Measurements from ENCODE around the gene SH2D2A.
"Not testable (repeated sequence)": the region's sequence is repeated elsewhere in the genome, so short reads cannot be mapped to it uniquely, and the experiment has no call there.

The SH2D2A gene

DNA sequence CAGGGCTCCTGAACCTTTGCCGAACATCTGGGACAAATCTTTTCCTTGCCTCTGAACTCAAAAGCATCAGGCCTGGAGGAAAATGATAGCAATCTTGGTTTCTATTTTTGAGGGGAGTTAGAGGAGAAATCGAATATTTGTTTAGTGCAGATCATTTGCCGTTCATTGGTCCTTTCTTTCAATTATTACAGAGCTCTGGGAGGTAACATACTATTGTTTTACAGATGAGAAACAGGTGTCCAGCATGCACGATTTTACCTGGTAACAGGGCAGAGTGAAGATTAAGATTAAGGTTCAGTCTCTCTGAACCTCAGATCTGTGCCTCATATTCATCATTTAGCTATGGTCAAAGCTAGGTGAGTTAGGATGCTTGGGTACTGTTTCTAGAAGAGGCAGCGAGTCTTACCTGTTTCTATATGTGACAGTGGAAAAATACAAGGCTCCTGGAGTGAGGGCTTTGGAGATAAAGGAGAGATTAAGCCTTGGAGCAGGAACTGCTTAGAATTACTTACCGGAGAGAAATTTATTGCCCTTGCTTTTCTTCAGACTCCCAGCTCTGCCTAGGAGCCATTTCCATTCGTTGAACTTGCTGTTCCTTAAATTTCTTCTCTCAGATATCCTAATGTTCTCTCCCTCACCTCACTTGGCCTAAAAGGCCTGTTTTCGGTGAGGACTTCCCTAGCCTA lies 47.9 kb downstream of the SH2D2A start:
- no peak for DNase-seq (ENCODE audit: low read depth)

DNA sequence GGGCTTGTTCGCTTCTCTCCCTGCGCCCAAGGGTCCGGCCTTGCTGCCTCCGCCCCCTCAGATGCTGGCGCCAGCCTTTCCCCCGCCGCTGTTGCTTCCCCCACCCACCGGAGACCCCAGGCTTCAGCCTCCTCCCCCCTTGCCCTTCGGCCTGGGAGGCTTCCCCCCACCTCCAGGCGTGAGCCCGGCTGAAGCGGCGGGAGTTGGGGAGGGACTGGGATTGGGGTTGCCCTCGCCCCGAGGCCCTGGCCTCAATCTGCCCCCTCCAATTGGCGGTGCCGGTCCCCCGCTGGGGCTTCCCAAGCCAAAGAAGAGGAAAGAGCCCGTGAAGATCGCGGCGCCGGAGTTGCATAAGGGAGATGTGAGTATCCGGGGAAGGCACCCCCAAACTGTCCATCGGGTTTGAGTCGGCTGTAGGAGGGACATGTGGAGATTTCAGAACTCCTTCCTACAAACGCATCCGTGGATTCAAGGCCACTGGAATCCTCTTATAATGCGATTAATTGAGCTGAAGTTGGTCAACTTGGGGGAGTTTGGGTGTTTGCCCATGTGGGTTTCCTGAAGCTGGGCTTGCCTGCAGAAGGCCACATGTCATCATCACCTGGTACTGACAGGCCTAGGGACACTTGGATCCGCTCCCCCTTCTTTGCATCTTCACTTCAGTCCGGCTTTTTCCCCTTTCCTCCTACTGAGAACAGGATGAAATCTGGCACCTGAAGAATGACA lies 48.6 kb downstream of the SH2D2A start:
- DNase-seq (ENCODE audit: low read depth) = no peak

DNA sequence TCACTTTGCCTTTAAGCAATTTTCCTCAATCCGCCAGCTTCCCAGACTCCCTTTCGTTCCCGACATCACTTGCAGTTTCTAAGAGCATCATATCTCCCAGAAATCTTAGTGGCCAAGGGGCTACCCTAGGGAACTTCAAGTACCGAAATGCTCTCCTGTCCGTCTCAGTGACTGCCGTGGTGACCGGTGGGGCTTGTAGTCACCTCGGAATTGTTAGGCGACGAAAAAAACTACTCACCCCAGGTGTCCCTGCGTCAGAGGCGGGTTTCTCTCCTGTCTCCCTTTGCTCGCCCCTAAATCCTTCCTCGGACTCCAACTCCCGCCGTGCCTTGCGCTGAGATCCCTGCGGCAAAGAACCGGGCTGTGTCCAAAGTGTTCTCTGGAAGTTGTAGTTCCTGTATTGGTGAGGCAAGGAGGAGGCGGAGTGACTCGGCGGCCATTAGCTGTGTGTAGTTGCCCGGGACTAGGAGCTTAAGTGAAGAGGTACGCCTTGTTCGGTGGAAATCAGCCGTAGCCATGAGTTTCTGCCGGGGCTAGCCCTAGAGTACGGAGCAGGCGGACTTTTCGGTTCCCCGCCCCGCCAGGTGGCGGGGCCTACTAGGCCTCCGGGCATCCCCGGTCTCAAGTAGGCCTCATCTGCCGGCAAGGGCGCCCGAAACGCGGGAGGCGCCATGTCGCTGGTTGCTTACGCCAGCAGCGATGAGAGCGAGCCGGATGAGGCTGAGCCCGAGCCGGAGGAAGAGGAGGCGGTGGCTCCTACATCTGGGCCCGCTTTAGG lies 49.4 kb downstream of the SH2D2A start, which contains the start of gene PRCC:
TSS of gene PRCC (plus strand) at position 435 of the 778 bp plus-strand sequence. CDS start at position 672, 237 bp downstream.
- peak; percentile 100 for DNase-seq (ENCODE audit: low read depth)

DNA sequence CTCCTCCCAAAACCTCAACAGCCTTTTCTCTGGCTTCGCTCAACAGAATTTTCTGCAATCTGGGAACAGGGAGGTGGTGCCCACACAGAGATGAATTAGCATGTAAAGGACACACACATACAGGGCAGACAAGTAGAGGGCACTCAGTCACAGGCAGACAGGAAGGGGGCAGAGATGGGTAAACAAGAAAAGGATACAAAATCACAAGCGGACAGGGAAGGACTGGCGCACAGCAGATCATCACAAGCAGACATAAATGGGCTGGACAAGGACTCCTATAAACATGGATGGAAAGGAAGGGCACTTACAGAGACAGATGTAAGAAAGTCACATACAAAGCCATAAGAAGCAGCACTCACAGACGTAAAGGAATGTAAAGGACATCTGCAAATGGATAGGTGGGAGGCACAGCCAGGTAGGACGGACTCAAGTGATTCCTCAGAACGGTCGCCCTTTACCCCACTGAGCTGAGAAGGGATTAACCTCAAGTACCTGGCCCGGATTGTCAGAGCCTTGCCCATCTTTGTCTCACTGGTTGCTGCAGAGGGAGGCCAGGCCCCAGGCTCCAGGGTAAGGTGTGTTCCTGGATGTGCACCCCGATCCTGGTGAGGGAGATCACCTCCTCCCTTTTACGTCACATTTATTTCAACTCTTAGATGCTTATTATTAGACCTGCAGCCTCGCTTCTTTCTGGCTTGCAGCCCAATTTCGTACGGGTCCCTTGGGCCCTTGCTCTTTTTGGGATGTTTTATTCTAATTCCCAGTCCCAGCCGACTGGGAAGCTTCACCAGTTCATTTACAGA lies 50.1 kb downstream of the SH2D2A start:
- no peak for DNase-seq (ENCODE audit: low read depth)

DNA sequence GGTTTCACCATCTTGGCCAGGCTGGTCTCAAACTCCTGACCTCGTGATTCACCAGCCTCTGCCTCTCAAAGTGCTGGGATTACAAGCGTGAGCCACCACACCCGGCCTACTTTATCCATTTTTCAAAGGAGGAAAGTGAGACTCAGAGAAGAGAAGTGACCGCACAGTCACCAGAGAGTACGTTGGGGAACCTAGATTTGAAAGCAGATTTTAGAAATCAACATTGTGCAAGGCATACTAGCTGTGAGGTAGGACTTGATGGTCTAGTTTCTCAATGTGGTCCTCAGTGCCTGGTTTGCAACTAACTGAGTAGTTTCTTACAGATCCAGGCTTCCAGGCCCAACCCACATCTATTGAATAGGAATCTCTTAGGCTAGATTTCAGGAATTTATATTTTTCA lies 51.0 kb downstream of the SH2D2A start:
- no peak for DNase-seq (ENCODE audit: low read depth)

DNA sequence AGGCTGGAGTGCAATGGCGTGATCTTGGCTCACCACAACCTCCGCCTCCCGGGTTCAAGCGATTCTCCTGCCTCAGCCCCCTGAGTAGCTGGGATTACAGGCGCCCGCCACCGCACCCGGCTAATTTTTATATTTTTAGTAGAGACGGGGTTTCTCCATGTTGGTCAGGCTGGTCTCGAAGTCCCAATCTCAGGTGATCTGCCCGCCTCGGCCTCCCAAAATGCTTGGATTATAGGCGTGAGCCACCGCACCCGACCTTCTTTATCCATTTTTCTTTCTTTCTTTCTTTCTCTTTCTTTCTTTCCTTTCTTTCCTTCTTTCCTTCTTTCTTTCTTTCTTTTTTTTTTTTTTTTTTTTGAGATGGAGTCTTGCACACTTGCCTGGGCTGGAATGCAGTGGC lies 51.5 kb downstream of the SH2D2A start:
- DNase-seq (ENCODE audit: low read depth) = not testable (repeated sequence)

DNA sequence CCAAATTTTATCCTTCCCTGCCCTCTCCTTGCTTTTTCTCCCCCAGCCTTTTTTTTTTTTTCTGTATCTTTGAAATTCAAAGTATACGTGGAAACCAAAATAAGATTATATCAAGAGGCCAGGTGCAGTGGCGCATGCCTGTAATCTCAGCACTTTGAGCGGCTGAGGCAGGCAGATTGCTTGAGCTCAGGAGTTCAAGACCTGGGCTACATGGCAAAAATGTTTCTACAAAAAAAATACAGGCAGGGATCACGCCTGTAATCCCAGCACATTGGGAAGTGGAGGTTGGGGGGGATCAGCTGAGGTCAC lies 55.9 kb downstream of the SH2D2A start:
- DNase-seq (ENCODE audit: low read depth) = no peak

DNA sequence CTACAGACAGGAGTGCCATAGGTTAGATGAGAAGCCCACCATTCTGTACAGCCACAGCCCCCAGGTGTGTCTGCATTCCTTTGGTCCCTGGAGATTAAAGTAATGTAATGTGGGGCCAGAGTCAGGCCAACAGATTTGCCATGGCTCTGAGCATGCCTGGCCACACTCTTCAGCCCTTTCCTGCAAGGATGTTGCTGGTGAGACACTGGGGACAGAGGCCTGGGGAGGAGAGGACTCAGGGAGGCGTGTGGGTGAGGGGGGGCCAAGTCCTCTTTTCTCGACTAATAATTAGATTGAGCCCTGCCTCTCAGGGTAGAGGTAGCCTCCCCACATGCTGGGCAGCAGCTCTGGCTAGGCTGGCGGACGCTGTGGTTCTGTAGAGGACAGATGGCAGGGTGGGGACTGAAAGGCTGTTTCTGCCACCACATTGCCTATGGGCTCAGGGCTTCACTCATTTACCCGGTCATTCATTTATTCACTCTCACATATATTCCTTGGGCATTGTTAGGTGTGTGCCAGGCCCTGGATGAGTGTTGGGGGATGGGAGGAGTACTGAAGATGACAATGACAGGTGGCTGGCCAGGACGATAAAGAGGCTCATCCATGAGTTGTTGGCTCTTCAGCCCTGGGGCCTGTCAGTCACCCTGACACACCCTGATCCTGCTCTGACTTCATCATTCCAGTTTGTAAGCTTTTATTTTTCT lies 56.4 kb downstream of the SH2D2A start:
- no peak for DNase-seq (ENCODE audit: low read depth)

DNA sequence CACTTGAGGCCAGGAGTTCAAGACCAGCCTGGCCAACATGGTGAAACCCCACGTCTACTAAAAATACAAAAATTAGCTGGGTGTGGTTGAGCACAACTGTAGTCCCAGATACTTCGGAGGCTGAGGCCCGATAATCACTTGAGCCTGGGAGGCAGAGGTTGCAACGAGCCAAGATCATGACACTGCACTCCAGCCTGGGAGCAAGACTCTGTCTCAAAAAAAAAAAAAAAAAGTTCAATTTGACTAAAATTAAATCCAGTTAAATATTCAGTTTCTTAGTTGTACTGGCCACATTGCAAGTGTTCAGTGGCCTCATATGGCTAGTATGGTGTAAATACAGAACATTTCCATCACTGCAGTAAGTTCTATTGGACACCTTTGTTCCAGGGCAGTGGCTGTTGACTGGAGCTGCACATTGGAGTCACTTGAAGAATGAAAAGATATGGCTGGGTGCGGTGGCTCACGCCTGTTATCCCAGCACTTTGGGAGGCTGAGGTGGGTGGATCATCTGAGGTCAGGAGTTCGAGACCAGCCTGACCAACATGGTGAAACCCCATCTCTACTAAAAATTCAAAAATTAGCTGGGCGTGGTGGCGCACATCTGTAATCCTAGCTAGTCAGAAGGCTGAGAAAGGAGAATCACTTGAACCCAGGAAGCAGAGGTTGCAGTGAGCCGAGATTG lies 58.9 kb downstream of the SH2D2A start:
- DNase-seq (ENCODE audit: low read depth) = not testable (repeated sequence)

DNA sequence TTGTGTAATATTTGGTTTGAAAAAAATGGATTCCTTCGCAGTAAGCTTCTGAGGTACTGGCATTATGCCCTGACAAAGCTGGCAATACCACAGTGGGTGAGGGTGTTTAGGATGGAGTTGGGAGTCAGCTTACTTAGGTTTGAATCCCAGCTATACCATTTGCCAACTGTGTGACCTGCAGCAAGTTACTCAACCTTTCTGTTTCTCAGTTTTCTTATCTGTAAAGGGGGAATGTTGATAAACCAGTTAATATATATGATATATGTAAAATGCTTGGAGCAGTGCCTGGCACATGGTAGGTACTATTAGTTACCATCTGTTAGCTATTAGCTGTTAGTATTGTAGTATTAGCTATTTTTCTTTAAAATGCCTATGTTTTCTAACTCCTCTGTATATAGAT lies 60.3 kb downstream of the SH2D2A start:
- DNase-seq (ENCODE audit: low read depth) = no peak
